GM12875 (cell line): ENCODE measurements around the gene TBC1D24.
"Not testable (repeated sequence)": the region's sequence is repeated elsewhere in the genome, so short reads cannot be mapped to it uniquely, and the experiment has no call there.

Experiments
- H3K4me3 ChIP-seq: one replicate; pipeline ENCODE4 v1.5.1; 2011; ENCODE audit warnings: low read depth, low read length, control low read depth
- TF ChIP-seq, protein P1 (sequence below): IDR thresholded peaks from 2 replicates; pipeline ENCODE4 v1.5.1; 2011; ENCODE audit warnings: low read depth, mild to moderate bottlenecking, control low read depth, inconsistent platforms, low read length, moderate library complexity, borderline replicate concordance; ENCODE audit not compliant: insufficient read depth

Gene TBC1D24

DNA sequence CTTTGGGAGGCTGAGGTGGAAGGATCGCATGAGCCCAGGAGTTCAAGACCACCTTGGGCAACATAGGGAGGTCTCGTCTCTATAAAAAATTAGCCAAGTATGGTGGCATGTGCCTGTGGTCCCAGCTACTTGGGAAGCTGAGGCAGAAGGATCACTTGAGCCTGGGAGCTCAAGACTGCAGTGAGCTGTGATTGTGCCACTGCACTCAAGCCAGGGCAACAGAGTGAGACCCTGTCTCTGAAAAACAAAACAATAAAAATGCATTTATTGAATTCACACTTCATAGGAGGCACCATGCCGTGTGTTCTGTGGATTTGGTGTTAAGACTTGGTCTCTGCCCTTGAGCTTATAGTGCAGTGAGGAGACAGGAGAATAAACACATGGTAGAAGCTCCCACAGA, 2.4 kb downstream of the TBC1D24 start:
- no peak overlapping the region for H3K4me3 ChIP-seq
- TF ChIP-seq, protein P1, sequence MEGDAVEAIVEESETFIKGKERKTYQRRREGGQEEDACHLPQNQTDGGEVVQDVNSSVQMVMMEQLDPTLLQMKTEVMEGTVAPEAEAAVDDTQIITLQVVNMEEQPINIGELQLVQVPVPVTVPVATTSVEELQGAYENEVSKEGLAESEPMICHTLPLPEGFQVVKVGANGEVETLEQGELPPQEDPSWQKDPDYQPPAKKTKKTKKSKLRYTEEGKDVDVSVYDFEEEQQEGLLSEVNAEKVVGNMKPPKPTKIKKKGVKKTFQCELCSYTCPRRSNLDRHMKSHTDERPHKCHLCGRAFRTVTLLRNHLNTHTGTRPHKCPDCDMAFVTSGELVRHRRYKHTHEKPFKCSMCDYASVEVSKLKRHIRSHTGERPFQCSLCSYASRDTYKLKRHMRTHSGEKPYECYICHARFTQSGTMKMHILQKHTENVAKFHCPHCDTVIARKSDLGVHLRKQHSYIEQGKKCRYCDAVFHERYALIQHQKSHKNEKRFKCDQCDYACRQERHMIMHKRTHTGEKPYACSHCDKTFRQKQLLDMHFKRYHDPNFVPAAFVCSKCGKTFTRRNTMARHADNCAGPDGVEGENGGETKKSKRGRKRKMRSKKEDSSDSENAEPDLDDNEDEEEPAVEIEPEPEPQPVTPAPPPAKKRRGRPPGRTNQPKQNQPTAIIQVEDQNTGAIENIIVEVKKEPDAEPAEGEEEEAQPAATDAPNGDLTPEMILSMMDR = no peak

DNA sequence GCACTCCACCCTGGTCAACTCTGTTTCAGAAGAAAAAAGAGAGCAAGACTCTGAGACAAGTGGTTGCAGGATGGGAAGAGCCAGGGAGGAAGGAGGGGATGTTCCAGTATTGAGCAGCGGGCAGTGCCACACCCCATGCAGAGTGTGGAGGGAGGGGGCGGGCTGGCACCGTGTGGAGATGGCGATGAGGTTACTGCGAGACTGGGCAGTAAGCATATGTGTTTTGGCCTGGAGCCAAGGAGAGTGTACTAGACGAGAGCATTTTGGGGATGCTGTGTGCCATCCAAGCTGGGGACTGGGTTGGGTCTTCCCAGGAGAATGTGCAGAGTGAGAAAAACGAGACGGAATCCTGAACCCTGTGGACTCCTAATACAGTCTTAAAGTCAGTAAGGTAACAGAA, 3.4 kb downstream of the TBC1D24 start:
- no peak overlapping the region for H3K4me3 ChIP-seq
- TF ChIP-seq, protein P1 = no peak

GRCh38 chr16:2479996-2480395, 5.1 kb downstream of the TBC1D24 start:
- H3K4me3 ChIP-seq = not testable (repeated sequence)

DNA sequence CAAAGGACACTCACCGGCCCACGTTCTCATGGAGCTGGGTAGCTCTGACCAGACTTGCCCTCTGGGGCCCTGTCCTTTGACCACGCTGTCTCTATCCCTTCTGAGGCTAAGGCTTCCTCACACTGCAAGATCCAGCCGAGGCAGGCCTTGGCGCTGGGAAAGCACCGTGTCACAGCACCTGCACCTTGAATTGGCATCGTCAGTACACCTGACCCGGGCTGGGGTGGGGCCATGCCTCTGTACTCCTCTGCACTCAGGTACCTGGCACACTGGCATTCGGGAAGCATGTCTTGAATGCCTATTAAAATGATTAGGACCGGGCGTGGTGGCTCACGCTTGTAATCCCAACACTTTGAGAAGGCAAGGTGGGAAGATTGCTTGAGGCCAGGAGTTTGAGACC, 6.0 kb downstream of the TBC1D24 start:
- TF ChIP-seq, protein P1 = no peak
- H3K4me3 ChIP-seq = no peak overlapping the region

DNA sequence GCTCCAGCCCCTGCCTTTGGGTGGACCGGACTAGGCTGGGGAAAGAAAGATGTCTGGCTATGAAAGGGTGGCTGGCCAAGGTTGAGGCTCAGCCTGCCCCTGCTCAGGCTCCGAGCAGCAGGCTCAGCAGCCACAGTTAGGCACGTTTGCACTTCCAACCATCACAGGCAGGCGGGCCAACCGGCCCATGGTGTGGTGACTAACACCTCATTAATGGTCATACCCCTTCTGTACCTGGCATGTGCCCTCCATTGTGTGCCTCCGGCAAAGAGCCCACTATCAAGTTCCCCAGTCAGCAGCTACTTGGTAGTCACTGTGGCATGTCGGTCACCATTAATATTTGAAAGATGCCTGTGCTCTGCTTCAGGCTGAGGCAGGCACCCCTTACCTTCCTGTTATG, 6.7 kb downstream of the TBC1D24 start:
- TF ChIP-seq, protein P1 = no peak
- no peak overlapping the region for H3K4me3 ChIP-seq

DNA sequence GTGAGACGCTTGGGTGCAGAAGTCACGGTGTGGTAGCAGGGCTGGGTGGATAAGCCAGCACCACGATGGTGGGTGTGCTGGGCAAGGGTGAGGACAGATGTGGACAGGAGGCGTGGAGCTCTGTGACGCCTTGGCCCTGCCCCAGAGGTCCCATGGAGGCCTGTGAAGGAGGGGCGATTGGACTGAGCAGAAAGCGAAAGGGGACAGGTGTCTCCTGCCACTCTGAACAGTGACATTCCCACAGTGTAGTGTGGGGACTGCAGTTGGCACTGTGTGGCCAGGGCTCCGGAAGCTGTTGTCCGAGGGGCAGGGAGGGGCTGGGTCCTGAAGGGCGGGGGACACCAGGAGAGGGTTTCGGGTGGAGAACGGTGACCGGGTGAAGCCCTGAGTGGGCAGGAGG, 7.3 kb downstream of the TBC1D24 start:
- H3K4me3 ChIP-seq = no peak overlapping the region
- TF ChIP-seq, protein P1 = no peak

DNA sequence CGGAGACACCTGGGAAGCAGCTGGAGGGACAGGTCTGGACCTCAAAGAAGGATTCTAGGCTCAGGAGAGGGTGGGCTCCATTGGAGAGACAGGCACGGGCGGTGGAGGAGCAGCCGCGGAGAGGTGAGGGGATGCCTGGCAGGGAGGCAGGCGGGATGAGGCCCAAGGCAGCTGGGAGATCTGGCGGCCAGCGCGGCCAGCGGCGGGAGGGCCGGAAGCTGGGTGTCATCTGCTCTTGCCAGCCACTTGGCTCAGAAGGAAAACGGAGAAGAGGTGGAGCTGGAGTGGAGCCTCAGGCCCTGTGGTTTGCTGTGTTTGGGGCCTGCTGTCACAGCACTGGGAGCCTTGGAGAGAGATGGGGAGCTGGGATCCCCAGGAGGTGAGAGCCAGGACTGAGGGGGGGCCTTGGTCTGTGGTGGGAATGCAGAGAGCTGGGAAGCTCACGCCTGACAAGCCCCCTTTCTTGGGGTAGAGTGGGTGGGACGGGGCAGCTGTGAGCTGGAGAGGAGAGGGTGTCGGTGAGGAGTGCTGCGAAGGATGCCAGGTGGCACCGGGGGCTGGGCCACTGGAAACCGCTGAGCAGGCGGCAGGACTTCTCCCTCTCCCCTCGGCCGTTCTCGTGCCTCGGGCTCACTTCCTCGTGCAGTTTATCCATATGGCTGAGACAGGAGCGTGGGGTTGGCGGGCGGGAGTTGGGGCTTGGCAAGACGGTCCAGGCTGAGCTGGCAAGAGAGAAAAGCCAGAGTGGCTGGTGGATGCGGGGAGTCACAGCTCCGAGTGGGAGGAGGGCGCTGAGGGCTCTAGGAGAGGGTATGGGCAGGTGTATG, 8.0 kb downstream of the TBC1D24 start:
- no peak overlapping the region for H3K4me3 ChIP-seq
- TF ChIP-seq, protein P1 = no peak
